Adrenal gland (tissue), 5 donors: ENCODE data around the gene INO80E.

Experiments used
- POLR2A ChIP-seq, 2 donors: fragments of 450-650 bp; IDR thresholded peaks; one replicate each; pipeline ENCODE4 v1.6.1; 2017; ENCODE audit warnings: antibody characterized with exemption in 2 of 2, mild to moderate bottlenecking in 2 of 2, moderate library complexity in 1 of 2
- TF ChIP-seq, protein P1 (sequence below), 6 experiments: fragments of 450-650 bp in 4 of 6; fragments of 200-600 bp in 2 of 6; sonication (generic) in 1 of 6; IDR thresholded peaks; 1 replicate in 5 of 6; 2 replicates in 1 of 6; pipeline versions ENCODE4 v1.5.1 to v1.8.0; 2016 to 2021; ENCODE audit warnings: antibody characterized with exemption in 6 of 6, mild to moderate bottlenecking in 2 of 6, moderate library complexity in 1 of 6
- donor health status: DM: no; HTN: no; CAD: no.

DNA sequence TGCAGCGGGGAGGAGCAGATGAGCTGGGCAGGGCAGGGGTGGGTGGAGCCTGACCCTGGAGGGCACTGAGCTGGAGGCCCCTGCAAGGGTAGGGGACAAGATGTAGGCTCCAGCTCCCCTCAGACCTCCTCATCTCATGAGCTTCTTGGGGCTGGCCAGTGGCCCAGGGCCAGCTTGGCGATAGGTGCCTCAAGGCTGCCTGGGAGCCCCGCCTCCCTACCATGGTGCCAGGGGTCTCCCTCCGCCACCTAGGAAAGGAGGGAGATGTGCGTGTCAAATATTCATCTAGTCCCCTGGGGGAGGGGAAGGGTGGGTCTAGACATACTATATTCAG, 4.5 kb upstream of the INO80E start:
- TF ChIP-seq, protein P1, sequence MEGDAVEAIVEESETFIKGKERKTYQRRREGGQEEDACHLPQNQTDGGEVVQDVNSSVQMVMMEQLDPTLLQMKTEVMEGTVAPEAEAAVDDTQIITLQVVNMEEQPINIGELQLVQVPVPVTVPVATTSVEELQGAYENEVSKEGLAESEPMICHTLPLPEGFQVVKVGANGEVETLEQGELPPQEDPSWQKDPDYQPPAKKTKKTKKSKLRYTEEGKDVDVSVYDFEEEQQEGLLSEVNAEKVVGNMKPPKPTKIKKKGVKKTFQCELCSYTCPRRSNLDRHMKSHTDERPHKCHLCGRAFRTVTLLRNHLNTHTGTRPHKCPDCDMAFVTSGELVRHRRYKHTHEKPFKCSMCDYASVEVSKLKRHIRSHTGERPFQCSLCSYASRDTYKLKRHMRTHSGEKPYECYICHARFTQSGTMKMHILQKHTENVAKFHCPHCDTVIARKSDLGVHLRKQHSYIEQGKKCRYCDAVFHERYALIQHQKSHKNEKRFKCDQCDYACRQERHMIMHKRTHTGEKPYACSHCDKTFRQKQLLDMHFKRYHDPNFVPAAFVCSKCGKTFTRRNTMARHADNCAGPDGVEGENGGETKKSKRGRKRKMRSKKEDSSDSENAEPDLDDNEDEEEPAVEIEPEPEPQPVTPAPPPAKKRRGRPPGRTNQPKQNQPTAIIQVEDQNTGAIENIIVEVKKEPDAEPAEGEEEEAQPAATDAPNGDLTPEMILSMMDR (IDR thresholded peaks at IDR 0.05), result no peak
- no peak for TF ChIP-seq POLR2A (IDR thresholded peaks at IDR 0.05)
